Activated B cell treated with CpG ODN at 0.5 μM for 24 hours (primary cell): Measurements from ENCODE around the gene PHAF1. TPM values are rescaled to one million over a fixed set of nuclear protein-coding genes. Genes with fewer than 3 reads are reported as not detected.

ENCODE experiments used
- ATAC-seq: fragments of 200-7000 bp; cut with Tn5 transposase; one replicate; pipeline ENCODE4 v1.10.0; 2021; ENCODE audit warnings: low read depth, mild to moderate bottlenecking, moderate library complexity
- CTCF ChIA-PET: fragments of 350-600 bp; sonication (Branson Sonifier 250); formaldehyde crosslinking; loops from one replicate; lab custom pipeline; 2021; ENCODE audit warnings: antibody characterized with exemption; lab: Charles Lee
- POLR2A ChIA-PET: fragments of 350-600 bp; sonication (Branson Sonifier 250); formaldehyde crosslinking; loops from one replicate; lab custom pipeline; 2021; ENCODE audit warnings: antibody characterized with exemption; lab: Charles Lee
- DNase-seq: peaks from one replicate; pipeline ENCODE4 v3.0.0; 2022
- H3K27ac Mint-ChIP-seq: one replicate; pipeline ENCODE4 v1.8.0; 2020; ENCODE audit warnings: mixed read lengths
- H3K27me3 Mint-ChIP-seq: one replicate; pipeline ENCODE4 v1.8.0; 2021; ENCODE audit warnings: mixed read lengths
- H3K36me3 Mint-ChIP-seq: one replicate; pipeline ENCODE4 v1.8.0; 2021; ENCODE audit warnings: low read depth, mixed read lengths
- H3K4me1 Mint-ChIP-seq: one replicate; pipeline ENCODE4 v1.8.0; 2021; ENCODE audit warnings: mixed read lengths
- H3K4me3 Mint-ChIP-seq: one replicate; pipeline ENCODE4 v1.8.0; 2020; ENCODE audit warnings: mild to moderate bottlenecking, mixed read lengths
- H3K9me3 Mint-ChIP-seq: one replicate; pipeline ENCODE4 v1.8.0; 2020; ENCODE audit warnings: mixed read lengths
- CTCF ChIP-seq: fragments of 200-600 bp; IDR thresholded peaks from one replicate; pipeline ENCODE4 v1.8.0; 2022; ENCODE audit warnings: antibody characterized with exemption, mild to moderate bottlenecking
- intact Hi-C: fragments of 100-400 bp; cut with micrococcal nuclease; formaldehyde crosslinking; loops from one replicate; pipeline ENCODE4 v1.15.1; 2024
- total RNA-seq: library from RNA; stranded (reverse); gene quantifications from 2 replicates; pipeline ENCODE4 v1.2.3, GENCODE V29; 2022

Gene PHAF1
- total RNA-seq, 1 donor from 2014 or later = 16.9 TPM

- Mint-ChIP-seq H3K27me3 (peaks cover 8% of the 10 kb centered on the region), H3K4me1 (peaks cover 34% of the 10 kb centered on the region), H3K4me3 (no peak within 1 kb of the TSS), H3K27ac (no peak within 1 kb of the TSS), H3K9me3 (no peaks in the 10 kb centered on the region), H3K36me3 (peaks cover 18% of the 10 kb centered on the region)
- POLR2A ChIA-PET = no interaction called here
- CTCF ChIA-PET = no interaction called here
- DNase-seq (no peak), ATAC-seq (no peak)
- TF ChIP-seq CTCF = no peak
- intact Hi-C loops = no loop called here
These were observed 80.3 kb downstream of the PHAF1 start, which contains the start of gene EXOC3L1 for GRCh38 chr16:67190041-67190440. Gene EXOC3L1, minus strand, starts transcription at chr16:67190136. Its CDS starts 460 bp downstream, at chr16:67189676.

- Mint-ChIP-seq H3K4me1 (peaks cover 27% of the 10 kb centered on the region), H3K9me3 (no peaks in the 10 kb centered on the region), H3K27ac (no peak overlapping the region), H3K36me3 (peaks cover 24% of the 10 kb centered on the region), H3K4me3 (peak overlapping the region; percentile 87), H3K27me3 (peaks cover 3% of the 10 kb centered on the region)
- no peak for DNase-seq
- no peak for TF ChIP-seq CTCF
- no peak for ATAC-seq
- ChIA-PET POLR2A (no interaction called here), CTCF (no interaction called here)
- intact Hi-C loops = no loop called here
These were observed 81.0 kb downstream of the PHAF1 start for GRCh38 chr16:67190448-67191399.

GRCh38 chr16:67191411-67191994 lies 81.8 kb downstream of the PHAF1 start:
- no peak for ATAC-seq
- Mint-ChIP-seq H3K4me1 (peaks cover 29% of the 10 kb centered on the region), H3K36me3 (peaks cover 32% of the 10 kb centered on the region), H3K27me3 (peaks cover 3% of the 10 kb centered on the region), H3K27ac (peak overlapping the region; percentile 70), H3K9me3 (no peaks in the 10 kb centered on the region), H3K4me3 (peak overlapping the region; percentile 87)
- no peak for DNase-seq
- POLR2A ChIA-PET = interaction anchor here (1.3 to 1.7 kb wide), 2 partner anchors 7 to 35 kb away, joined by 4 to 13 read pairs; partner anchors contain the start of gene TMEM208
- TF ChIP-seq CTCF = no peak
- intact Hi-C loops = no loop called here
- CTCF ChIA-PET = no interaction called here

- Mint-ChIP-seq H3K27ac (peak within 1 kb of the TSS; percentile 70), H3K9me3 (no peaks in the 10 kb centered on the region), H3K27me3 (peaks cover 3% of the 10 kb centered on the region), H3K4me1 (peaks cover 32% of the 10 kb centered on the region), H3K4me3 (peak within 1 kb of the TSS; percentile 87), H3K36me3 (peaks cover 39% of the 10 kb centered on the region)
- ATAC-seq = peak; percentile 98
- intact Hi-C loops = loop anchor here (1.0 to 2.0 kb wide), 4 partner anchors 9 to 53 kb away; partner anchors contain the start of genes FBXL8, MATCAP1 and TRADD
- TF ChIP-seq CTCF = no peak
- DNase-seq = peak; percentile 85
- ChIA-PET POLR2A (interaction anchor here (0.8 to 1.7 kb wide), 5 partner anchors 8 to 86 kb away, joined by 3 to 13 read pairs (median 4); partner anchors contain the start of gene TMEM208), CTCF (interaction anchor here (0.9 kb wide), 1 partner anchor 229 kb away, joined by 3 read pairs; no protein-coding TSS in a partner anchor)
These were observed 82.4 kb downstream of the PHAF1 start, which contains the start of gene E2F4 for GRCh38 chr16:67191995-67192681. Gene E2F4, plus strand, starts transcription at chr16:67192155. Its CDS starts 73 bp downstream, at chr16:67192228.
